BE2C (cell line): ENCODE measurements around the gene MRPL38.
"Not testable (repeated sequence)": the region's sequence is repeated elsewhere in the genome, so short reads cannot be mapped to it uniquely, and the experiment has no call there.

Experiments used
- DNase-seq: peaks from one replicate; pipeline ENCODE4 v3.0.0-alpha.2; 2020
- H3K27me3 ChIP-seq: fragments of 250-450 bp; sonication (Bioruptor Pico); 2 replicates; pipeline ENCODE4 v1.5.1; 2020; ENCODE audit warnings: mild to moderate bottlenecking
- H3K36me3 ChIP-seq: fragments of 250-450 bp; sonication (Bioruptor Pico); 2 replicates; pipeline ENCODE4 v1.5.1; 2020; ENCODE audit warnings: mild to moderate bottlenecking
- H3K4me1 ChIP-seq: fragments of 250-450 bp; sonication (Bioruptor Pico); 2 replicates; pipeline ENCODE4 v1.5.1; 2020
- H3K4me3 ChIP-seq: 2 replicates; pipeline ENCODE4 v1.5.1; 2011; ENCODE audit warnings: low read depth, low read length
- H3K9me3 ChIP-seq: fragments of 250-450 bp; sonication (Bioruptor Pico); 2 replicates; pipeline ENCODE4 v1.5.1; 2020
- CTCF ChIP-seq: IDR thresholded peaks from 2 replicates; pipeline ENCODE4 v1.5.1; 2012; ENCODE audit warnings: mild to moderate bottlenecking, low read depth, low read length

The MRPL38 gene

DNA sequence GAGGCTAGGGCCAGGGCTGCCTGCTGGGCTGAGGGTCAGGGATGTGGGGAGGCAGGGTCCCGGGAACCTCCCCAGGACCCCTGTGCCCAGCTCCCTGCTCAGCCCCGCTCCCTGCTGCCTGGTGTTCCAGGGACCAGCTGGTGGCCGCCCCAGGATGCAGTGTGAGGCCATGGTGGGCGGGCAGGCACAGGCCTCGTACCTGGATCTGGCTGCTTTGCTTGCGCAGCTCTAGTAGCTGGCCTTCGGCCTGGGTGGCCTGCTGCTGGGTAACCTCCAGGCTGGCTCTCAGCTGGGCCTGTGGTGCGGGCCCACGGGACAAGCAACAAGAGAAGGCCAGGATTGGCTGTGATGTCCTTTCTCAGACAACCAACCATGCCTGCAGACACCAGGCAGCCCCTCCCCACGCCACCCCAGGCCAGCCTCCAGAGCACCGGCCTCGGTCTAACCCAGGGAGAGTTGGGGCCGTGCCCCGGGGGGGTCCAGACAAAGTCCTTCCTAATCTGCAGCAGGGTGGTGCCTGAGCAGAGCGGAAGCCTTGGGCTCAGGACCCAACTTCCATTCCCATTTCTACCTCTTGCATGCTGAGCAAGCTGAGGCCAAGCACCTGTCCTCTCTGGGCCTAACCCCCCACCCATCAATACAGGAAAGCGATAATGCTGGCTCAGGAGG is 12.0 kb downstream of the MRPL38 start:
- no peak for TF ChIP-seq CTCF
- no peaks in the 10 kb centered on the region for H3K27me3 ChIP-seq
- no peaks in the 10 kb centered on the region for H3K9me3 ChIP-seq
- H3K4me1 ChIP-seq, result peaks cover 9% of the 10 kb centered on the region; the same call in 1 of the 2 replicates
- H3K4me3 ChIP-seq, result no peak overlapping the region
- DNase-seq, result no peak
- peaks cover 25% of the 10 kb centered on the region for H3K36me3 ChIP-seq

- H3K9me3 ChIP-seq, result no peaks in the 10 kb centered on the region
- H3K27me3 ChIP-seq, result no peaks in the 10 kb centered on the region
- TF ChIP-seq CTCF, result no peak
- peaks cover 5% of the 10 kb centered on the region; the same call in 1 of the 2 replicates for H3K4me1 ChIP-seq
- DNase-seq, result no peak
- H3K4me3 ChIP-seq, result no peak overlapping the region
- H3K36me3 ChIP-seq, result peaks cover 20% of the 10 kb centered on the region
Observed at GRCh38 chr17:75891605-75892555, 12.8 kb downstream of the MRPL38 start.

DNA sequence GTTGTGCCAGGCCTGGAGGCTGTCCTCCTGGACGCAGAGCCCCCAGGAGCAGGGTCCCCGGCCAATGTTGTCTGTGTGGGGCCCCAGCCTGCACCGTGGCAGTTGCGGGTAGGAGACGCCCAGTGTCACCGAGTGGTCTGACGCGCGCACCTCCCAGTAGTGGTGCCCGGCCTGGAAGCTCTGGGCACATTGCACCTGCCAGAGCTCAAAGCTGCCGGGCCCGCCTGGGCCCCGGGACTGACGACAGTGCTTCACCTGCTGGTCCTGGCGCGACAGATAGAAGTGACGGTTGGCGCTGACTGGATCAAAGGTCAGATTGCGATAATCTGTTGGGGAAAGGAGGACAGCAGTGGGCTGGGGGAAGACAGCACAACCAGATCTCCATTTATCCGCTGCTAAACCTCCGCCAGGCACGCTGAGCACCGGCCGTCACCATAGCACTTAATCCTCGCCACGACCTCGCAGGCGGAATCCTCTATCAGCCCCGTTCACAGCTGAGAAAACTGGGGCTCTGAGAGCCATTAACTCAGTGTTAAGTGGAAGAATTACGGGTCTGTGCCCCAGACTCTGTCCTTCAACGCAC is 13.6 kb downstream of the MRPL38 start:
- H3K27me3 ChIP-seq, result no peaks in the 10 kb centered on the region
- DNase-seq, result no peak
- H3K9me3 ChIP-seq, result no peaks in the 10 kb centered on the region
- H3K4me1 ChIP-seq, result peaks cover 5% of the 10 kb centered on the region; the same call in 1 of the 2 replicates
- peaks cover 20% of the 10 kb centered on the region for H3K36me3 ChIP-seq
- H3K4me3 ChIP-seq, result no peak overlapping the region
- TF ChIP-seq CTCF, result no peak

- Histone ChIP-seq H3K4me1 (0 out of 2 replicates have a peak, but pooled peaks cover 3% of the 10 kb centered on the region), H3K36me3 (peaks cover 20% of the 10 kb centered on the region)
Observed at GRCh38 chr17:75889454-75889853, 15.2 kb downstream of the MRPL38 start.

GRCh38 chr17:75888484-75888883 is 16.2 kb downstream of the MRPL38 start:
- H3K4me3 ChIP-seq, result no peak overlapping the region
- H3K27me3 ChIP-seq, result no peaks in the 10 kb centered on the region
- H3K9me3 ChIP-seq, result no peaks in the 10 kb centered on the region
- DNase-seq, result no peak
- 0 out of 2 replicates have a peak, but pooled peaks cover 3% of the 10 kb centered on the region for H3K4me1 ChIP-seq
- peaks cover 18% of the 10 kb centered on the region for H3K36me3 ChIP-seq
- TF ChIP-seq CTCF, result no peak

More at GRCh38 chr17:75889454-75889853, 15.2 kb downstream of the MRPL38 start:
- DNase-seq, result no peak
- Histone ChIP-seq H3K4me3 (no peak overlapping the region), H3K27me3 (no peaks in the 10 kb centered on the region), H3K9me3 (no peaks in the 10 kb centered on the region)
- no peak for TF ChIP-seq CTCF

- DNase-seq, H3K36me3 ChIP-seq, H3K9me3 ChIP-seq, H3K4me3 ChIP-seq, H3K27me3 ChIP-seq, H3K4me1 ChIP-seq: not testable (repeated sequence)
Observed at GRCh38 chr17:75885860-75886259, 18.8 kb downstream of the MRPL38 start.
